ENCODE results near the gene ZFAND4. TPM values are rescaled to one million over a fixed set of nuclear protein-coding genes. Genes with fewer than 3 reads are reported as not detected.

Gene ZFAND4
- total RNA-seq, 6 experiments from 2014 or later, result 3.9 to 4.8 (median 4.3) TPM

DNA sequence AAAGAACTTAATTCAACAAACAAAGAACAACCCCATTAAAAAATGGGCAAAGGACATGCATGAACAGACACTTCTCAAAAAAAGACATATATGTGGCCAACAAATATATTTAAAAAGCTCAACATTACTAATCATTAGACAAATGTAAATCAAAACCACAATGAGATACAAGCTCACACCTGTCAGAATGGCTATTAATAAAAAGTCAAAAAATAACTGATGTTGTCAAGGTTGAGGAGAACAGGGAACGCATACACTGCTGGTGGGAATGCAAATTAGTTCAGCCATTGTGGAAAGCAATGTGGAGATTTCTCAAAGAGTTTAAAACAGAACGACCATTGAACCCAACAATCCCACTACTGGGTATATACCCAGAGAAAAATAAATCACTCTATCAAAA lies 19.1 kb downstream of the ZFAND4 start:
- TF ChIP-seq, protein P1, sequence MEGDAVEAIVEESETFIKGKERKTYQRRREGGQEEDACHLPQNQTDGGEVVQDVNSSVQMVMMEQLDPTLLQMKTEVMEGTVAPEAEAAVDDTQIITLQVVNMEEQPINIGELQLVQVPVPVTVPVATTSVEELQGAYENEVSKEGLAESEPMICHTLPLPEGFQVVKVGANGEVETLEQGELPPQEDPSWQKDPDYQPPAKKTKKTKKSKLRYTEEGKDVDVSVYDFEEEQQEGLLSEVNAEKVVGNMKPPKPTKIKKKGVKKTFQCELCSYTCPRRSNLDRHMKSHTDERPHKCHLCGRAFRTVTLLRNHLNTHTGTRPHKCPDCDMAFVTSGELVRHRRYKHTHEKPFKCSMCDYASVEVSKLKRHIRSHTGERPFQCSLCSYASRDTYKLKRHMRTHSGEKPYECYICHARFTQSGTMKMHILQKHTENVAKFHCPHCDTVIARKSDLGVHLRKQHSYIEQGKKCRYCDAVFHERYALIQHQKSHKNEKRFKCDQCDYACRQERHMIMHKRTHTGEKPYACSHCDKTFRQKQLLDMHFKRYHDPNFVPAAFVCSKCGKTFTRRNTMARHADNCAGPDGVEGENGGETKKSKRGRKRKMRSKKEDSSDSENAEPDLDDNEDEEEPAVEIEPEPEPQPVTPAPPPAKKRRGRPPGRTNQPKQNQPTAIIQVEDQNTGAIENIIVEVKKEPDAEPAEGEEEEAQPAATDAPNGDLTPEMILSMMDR (IDR thresholded peaks at IDR 0.05), result no peak
- Mint-ChIP-seq H3K4me3 (no peak overlapping the region), H3K9me3 (no peaks in the 10 kb centered on the region), H3K4me1 (ENCODE audit: low read depth) (peaks cover 7% of the 10 kb centered on the region), H3K27me3 (ENCODE audit: insufficient read depth) (no peaks in the 10 kb centered on the region), H3K27ac (no peak overlapping the region), H3K36me3 (ENCODE audit: low read depth) (no peaks in the 10 kb centered on the region)
- DNase-seq, result no peak

DNA sequence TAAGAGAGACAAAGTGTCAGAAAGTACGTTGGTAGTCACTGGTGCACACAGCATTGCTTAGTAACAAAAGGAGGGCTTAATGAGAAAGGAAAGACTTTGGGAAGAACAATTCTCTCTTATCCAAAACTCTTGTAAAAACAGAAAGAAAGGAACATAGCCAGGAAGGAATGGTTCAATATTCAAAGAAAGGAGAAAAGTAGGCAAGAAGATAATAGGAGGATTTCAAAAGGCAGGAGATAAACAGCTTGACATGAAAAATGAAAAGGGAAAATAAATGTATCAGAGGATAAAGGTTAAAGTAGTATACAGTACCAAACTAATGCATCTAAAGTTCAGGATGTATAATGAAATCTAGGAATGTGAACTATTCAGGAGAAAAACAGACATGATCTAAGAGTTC lies 20.1 kb downstream of the ZFAND4 start:
- no peaks in the 10 kb centered on the region for H3K9me3 Mint-ChIP-seq
- no peak for DNase-seq
- no peaks in the 10 kb centered on the region for H3K27me3 Mint-ChIP-seq (ENCODE audit: insufficient read depth)
- no peak overlapping the region for H3K27ac Mint-ChIP-seq
- H3K4me3 Mint-ChIP-seq, result no peak overlapping the region
- H3K36me3 Mint-ChIP-seq (ENCODE audit: low read depth), result no peaks in the 10 kb centered on the region
- peaks cover 7% of the 10 kb centered on the region for H3K4me1 Mint-ChIP-seq (ENCODE audit: low read depth)
- TF ChIP-seq, protein P1 (IDR thresholded peaks at IDR 0.05), result no peak

DNA sequence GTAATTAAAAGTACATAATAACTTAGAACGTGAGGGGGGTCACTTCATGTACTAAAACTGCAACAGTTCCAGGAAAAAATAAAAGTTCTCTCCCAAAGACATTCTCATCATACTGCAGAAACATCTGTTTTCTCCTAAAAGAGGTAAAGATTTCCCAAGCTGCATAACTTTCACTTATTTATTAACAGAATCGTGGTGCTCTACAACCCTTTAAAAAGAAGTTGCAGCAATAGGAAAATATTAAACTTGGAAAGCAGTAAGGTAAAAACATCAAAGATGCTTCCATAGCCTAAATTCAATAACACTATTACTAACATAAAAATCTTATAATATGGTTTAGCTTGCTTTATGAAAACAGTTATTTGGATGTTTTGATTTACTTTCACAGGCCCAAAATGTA lies 23.3 kb downstream of the ZFAND4 start:
- H3K4me3 Mint-ChIP-seq, result no peak overlapping the region
- no peak overlapping the region for H3K27ac Mint-ChIP-seq
- H3K9me3 Mint-ChIP-seq, result no peaks in the 10 kb centered on the region
- no peaks in the 10 kb centered on the region for H3K27me3 Mint-ChIP-seq (ENCODE audit: insufficient read depth)
- H3K4me1 Mint-ChIP-seq (ENCODE audit: low read depth), result peaks cover 7% of the 10 kb centered on the region
- H3K36me3 Mint-ChIP-seq (ENCODE audit: low read depth), result no peaks in the 10 kb centered on the region
- DNase-seq, result no peak
- TF ChIP-seq, protein P1 (IDR thresholded peaks at IDR 0.05), result no peak

DNA sequence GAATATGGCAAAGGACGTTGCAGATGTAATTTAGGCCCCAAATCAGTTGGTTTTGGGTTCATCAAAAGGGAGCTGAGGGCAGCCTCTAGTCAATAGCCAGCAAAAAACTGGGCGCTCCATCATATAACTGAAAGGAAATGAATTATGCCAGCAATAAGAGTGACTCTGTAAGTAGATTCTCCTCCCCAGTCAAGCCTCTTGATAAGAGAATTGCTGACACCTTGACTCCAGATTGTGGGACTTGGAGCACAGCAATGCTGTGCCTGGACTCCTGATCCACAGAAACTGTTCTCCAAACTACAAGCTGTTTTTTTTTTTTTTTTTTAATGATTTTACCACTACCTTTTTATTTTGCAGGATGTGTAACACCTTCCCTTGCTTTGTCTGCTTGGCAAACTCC lies 25.5 kb downstream of the ZFAND4 start:
- H3K27ac Mint-ChIP-seq, result no peak overlapping the region
- H3K9me3 Mint-ChIP-seq, result no peaks in the 10 kb centered on the region
- no peak for DNase-seq
- no peaks in the 10 kb centered on the region for H3K4me1 Mint-ChIP-seq (ENCODE audit: low read depth)
- no peak overlapping the region for H3K4me3 Mint-ChIP-seq
- H3K27me3 Mint-ChIP-seq (ENCODE audit: insufficient read depth), result no peaks in the 10 kb centered on the region
- no peaks in the 10 kb centered on the region for H3K36me3 Mint-ChIP-seq (ENCODE audit: low read depth)
- TF ChIP-seq, protein P1 (IDR thresholded peaks at IDR 0.05), result no peak

DNA sequence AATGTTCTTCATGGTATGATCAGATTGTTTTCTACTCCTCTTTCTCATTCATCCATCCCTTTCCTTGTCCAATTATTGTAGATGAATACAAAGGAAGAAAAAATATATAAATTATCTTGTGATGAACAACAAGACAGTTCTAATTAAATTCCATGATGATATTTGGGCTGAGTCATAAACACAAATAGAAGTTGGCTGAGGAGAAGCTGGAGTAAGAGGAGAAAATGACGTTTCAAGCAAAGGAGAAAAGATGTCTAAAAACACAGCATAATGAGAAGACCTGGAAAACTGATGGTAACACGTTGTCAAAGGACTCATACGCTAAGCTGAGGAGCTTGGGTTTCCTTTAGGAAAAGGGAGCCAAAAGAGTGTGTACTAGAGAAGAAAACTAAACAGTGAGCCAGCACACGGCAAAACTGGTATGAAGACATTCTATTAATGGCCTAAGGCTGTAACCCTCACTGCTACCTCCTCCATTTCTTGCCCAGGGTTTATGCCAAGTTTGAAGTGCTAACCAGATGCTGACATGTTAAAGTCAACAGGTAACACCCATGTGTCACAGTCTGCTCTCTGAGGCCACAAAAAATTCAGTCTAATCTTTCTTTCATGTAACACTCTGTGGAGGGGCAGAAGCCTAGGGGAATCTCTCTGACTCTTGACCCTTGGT lies 26.1 kb downstream of the ZFAND4 start:
- no peak for DNase-seq
- no peaks in the 10 kb centered on the region for H3K27me3 Mint-ChIP-seq (ENCODE audit: insufficient read depth)
- no peak overlapping the region for H3K4me3 Mint-ChIP-seq
- no peaks in the 10 kb centered on the region for H3K36me3 Mint-ChIP-seq (ENCODE audit: low read depth)
- TF ChIP-seq, protein P1 (IDR thresholded peaks at IDR 0.05), result no peak
- no peaks in the 10 kb centered on the region for H3K9me3 Mint-ChIP-seq
- no peaks in the 10 kb centered on the region for H3K4me1 Mint-ChIP-seq (ENCODE audit: low read depth)
- H3K27ac Mint-ChIP-seq, result no peak overlapping the region

All from HFFc6 (cell line).